Measurements from ENCODE around the gene DUSP12.

DUSP12 gene

DNA sequence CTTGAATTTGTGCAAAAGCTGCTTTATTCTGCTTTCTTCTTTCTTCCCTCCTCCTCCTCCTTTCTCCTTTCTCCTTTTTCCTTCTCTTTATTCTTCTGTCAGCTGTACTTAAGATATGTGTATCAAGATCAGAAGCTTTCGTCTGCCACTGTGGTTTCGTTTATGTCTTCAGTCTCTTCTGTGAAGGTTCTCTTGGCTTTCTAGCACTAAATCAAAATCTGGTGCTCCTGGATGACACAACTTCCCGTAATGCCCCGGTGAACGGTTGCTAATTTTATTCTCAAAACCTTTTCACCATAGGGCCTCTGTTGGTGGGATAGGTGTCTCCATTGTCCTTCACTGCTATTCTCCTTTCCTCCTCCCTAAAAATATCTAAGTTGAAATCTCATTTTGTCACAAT, 21.6 kb downstream of the DUSP12 start:
- DNase-seq: no peak

DNA sequence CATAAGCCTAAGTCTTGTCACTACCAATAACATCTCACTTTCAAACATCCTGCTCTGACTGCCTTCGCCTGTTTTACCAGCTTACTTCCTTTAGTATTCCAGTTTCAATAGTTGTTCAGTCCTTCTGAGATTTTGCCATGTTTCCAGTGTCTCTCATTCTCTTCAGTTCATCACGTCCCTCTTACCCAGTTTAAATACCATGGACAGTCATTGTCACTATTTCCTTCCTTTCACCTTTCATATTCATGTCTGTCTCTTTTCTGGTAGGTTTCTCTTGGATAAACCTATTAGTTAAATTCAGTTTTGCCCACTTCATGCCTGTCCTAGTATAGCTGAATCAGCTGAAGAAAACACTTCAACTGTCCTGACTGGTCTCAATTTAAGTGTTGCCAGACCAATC, 22.4 kb downstream of the DUSP12 start:
- DNase-seq: no peak

DNA sequence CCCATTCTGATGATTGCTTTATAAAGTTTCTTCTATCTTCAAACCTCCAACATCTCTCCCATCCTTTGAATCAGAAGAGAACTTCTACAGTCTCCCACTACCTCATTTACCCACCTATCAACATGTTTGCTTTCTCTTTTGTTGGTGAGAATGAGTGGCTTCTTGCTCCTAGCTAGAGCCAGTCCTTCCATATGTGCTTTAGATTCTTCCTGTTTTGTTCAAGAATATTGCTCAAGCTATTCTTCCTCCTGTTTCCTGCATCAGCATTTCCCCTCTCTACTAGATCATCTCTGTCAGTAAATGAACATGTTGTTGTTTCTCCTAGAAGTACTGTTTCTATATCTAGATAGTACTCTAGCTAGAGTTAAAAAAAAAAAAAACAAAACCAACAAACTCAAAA, 22.8 kb downstream of the DUSP12 start:
- no peak for DNase-seq

DNA sequence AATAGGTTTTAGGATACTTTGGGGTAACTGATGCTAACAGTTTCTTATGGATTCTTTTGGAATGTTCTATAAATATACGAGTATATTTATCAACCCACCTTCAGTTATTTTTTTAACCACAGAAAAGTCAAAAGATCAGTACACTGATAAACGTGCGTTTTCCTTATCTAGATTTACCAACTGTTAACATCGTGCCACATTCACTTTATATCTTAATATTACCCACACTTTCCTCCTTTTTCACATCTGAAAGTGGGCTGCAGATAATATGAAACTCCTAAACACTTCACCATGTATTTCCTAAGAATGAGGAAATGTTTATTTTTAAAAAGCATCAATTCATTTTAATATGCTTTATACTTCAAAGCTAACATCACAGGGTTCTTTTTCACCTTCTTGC, 24.2 kb downstream of the DUSP12 start:
- no peak for DNase-seq

DNA sequence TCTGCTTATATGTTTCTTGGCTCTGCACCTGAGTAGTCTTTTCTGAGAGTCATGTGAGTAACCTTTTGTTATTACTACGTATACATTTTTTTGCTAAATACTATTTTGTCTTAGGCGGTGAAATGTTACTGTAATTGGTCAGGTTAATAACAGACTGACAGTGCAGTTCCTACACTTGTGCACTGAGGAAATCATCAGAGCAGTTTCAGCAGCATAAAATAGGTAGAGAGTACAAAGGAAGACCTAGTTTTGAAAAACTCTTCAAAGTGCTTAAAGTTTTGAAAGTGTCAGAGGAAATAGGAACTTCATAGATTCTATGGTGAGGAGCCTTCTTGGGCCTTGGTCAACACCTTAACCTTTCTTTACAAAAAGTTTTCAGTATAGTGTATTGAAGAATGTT, 27.7 kb downstream of the DUSP12 start:
- no peak for DNase-seq

DNA sequence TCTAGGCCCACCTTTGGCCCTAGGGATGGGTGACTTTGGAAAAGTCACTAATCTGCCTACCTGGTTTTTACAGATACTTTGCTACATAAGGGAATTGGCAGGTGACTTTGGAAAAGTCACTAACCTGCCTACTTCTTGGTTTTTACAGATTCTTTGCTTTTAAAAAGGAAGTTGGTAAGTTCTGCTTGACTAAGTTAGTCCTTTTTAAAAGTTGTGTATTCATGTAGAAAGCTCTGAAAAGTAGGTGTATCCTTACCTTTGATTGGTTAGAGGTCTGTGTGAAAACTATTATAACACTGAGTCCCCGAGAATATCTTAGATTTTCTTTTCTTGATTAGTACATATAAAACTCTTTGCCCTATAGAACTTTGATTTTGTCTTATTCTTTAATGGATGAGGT, 28.9 kb downstream of the DUSP12 start:
- no peak for DNase-seq

DNA sequence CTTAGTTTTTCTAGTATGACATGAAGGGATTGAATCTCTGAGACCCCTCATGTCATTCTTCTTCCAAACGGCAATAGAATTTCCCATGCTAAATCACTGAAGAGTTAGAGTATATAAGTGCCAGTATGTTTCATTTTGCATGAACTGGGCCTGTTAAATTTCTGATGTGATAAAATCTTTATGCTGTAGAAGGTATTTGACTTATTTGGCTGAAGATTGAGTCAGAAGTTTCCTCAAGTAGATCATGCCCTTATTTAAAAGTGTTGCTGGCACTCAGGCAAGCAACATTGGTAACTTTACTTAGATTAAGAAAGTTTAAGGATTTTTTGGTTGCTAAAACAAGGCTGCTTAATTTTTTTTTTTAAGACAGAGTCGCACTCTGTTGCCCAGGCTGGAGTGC, 29.8 kb downstream of the DUSP12 start:
- no peak for DNase-seq

DNA sequence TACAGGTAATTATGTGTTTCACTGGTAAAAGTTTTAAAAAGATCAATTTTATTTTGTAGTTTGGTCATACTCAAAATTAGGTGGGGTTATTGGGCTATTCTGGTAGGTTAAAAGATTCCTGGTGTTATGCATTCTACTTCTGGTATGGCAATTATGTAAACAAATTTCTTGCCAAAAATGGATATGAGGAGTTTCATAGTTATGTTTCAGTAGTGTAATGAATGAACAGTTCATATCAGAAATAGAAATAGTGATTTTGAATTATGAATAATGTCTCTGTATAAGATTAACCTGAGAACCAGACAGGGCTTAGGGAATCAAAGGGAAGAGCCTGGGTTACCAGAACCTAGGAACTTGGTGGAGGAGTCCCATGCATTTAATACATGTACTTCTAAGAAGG, 32.4 kb downstream of the DUSP12 start:
- no peak for DNase-seq

DNA sequence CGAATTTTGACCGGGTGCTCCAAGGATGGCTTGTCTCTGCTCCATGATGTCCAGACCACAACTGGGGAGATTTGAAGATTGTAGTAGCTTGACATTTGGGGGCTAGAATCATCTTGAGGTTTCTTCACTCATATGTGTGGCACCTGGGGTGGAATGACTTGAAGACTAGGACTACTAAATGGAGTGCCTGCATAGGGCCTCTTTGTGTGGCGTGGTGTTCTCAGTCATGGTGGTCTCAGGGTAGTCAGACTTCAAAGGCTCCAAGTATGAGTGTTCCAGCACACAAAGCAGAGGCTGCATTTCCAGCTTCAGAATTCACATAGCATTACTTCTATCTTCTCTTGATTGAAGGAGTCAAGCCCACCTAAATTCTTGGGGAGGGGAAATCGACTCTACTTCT, 33.3 kb downstream of the DUSP12 start:
- no peak for DNase-seq

DNA sequence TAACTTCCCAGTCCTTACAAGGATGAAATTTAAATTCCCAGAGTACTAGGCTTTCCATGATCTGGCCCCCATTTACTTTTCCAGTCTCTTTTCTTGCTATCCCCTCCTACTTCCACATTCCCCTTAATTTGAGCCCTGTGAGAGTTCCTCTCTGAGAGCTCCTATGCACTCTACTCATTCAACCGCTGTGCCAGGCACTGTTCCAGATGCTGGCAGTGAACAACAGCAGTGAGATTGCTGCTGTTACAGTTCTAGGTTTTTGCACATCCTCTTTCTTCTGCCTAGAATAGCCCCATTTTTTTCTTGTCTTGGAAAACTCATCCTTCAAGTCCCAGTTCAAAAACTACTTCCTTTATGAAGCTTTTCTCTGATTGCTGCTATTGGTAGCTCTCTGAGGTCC, 35.4 kb downstream of the DUSP12 start:
- DNase-seq: no peak

DNA sequence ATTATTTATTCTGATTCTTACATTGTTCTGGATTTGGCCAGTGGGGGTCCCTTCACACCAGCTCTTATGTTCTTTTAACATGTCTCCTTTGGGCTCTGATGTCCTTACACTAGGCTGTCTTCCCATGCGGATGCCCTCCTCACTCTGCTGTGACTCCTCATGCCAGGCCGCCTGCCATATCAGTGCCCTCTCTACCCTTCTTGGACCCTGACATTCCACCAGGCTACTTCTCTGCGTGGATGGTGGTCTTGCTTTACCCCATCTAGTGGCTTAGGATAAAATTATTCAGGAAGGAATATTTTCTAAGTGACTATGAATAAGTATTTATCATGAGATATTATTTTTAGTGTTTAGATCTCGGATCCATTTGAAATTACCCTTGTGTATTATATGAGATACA, 37.8 kb downstream of the DUSP12 start:
- no peak for DNase-seq

DNA sequence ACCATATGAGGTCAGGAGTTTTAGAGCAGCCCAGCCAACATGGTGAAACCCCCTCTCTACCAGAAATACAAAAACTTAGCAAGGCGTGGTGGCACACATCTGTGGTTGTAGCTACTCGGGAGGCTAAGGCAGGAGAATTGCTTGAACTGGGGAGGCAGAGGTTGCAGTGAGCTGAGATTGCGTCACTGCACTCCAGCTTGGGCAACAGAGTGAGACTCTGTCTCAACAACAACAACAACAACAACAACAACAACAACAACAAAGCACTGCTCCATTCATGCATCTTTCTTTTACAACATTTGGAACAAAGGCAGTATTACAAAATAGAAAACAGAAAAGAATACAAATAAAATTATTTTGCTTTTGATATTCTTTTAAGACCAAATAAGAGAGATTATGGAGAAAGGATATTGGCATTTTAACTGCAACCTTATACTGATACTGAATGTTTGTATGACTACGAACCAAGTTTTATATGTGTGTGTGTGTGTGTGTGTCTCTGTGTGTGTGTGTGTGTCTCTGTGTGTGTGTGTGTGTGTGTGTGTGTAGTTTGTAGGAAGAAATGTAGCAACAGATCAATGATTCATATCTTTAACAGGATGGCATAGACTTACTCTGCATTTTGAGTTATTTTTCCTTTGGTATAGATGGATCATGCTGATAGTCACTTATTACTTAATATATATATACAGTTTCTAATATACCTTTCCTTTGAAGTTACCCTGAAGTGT, 41.2 kb downstream of the DUSP12 start:
- DNase-seq: no peak

DNA sequence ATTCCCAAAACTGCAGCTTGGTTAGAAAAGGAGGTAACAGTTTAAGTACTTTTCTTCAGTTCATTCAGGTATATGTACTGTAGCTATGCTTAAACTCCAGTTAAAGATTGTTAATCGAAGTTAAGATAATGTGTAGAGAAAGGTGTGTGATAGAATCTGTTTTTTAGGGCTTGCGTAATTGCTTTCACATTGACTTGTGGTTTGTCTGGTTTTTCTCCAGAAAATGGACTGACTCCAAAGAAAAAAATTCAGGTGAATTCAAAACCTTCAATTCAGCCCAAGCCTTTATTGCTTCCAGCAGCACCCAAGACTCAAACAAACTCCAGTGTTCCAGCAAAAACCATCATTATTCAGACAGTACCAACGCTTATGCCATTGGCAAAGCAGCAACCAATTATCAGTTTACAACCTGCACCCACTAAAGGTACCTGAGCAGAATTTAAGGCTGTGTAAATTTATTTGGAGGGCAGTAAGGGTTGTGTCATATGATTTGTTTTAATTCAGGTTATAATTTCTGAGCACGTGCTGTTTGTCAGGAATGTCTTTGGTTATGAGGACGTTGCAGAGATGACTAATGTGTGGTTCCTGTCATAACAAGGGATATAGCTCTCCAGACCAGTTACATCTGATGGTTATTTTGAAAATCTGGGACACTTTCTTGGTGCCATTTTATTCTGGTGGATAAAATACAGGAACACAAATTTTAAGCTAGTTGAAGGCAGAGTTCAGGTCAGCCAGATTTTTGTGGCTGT, 42.5 kb downstream of the DUSP12 start:
- no peak for DNase-seq

DNA sequence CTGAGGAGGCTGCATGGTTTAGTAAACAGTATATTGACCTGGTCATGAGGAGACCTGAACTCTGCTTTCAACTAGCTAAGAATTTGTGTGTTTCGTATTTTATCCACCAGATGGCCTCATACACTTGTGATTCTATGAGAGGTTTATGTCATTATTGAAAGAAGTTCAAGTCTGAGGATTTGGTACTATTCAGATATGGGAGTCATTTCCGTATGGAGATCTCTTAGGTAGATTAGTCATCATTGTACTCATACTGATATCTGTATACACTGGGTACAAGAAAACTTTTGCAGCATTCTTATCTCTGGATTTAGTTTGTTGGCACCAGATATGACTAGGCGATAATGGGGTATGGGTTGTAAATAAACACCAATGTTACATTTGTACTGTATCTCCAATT, 43.2 kb downstream of the DUSP12 start:
- peak; percentile 49 for DNase-seq

DNA sequence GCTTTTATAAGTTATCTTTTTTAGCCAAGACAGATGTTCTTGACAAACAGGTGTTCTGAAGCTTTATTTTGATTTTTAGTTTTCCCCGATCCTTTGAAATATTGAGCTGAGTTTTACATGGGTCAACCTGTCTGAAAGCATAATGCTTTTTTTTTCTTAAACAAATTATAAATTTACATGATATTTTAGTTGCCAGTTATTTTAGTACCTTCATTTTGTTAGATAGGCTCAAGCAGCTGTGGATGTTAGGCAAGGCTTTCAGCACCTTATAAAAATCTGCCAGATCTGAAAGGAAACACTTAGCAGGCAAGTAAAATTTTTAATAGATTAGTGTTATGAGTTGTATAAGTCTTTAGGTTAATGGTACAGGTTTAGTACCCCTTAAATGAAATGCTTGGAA, 50.2 kb downstream of the DUSP12 start:
- no peak for DNase-seq

DNA sequence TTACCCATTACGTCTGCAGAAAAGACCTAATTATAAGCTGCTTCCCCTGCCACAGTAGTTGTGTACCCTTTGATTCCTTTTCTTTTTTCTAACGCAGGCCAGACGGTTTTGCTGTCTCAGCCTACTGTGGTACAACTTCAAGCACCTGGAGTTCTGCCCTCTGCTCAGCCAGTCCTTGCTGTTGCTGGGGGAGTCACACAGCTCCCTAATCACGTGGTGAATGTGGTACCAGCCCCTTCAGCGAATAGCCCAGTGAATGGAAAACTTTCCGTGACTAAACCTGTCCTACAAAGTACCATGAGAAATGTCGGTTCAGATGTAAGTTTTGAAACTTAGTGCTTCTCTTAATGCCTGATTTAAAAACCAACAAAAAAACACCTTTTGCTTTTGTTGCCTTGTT, 52.4 kb downstream of the DUSP12 start:
- DNase-seq: no peak

DNA sequence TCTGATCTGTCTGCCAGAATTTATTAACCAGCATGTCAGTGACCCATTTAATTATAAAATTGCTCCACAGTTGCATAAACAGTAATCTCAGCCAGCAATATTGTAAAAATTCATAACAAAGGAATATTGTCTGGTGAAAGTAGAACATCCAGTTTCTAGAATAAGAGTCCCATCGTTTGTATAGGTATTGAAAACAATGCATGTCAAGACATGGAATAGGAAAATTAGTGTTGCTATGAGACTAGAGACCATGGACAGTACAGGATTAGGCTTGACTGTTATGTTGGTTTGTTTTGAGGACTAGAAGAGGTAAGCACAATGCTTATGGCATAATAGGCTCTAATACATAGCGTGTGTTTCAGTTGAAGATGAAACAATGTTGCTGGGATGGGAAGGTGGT, 53.6 kb downstream of the DUSP12 start:
- DNase-seq: no peak

DNA sequence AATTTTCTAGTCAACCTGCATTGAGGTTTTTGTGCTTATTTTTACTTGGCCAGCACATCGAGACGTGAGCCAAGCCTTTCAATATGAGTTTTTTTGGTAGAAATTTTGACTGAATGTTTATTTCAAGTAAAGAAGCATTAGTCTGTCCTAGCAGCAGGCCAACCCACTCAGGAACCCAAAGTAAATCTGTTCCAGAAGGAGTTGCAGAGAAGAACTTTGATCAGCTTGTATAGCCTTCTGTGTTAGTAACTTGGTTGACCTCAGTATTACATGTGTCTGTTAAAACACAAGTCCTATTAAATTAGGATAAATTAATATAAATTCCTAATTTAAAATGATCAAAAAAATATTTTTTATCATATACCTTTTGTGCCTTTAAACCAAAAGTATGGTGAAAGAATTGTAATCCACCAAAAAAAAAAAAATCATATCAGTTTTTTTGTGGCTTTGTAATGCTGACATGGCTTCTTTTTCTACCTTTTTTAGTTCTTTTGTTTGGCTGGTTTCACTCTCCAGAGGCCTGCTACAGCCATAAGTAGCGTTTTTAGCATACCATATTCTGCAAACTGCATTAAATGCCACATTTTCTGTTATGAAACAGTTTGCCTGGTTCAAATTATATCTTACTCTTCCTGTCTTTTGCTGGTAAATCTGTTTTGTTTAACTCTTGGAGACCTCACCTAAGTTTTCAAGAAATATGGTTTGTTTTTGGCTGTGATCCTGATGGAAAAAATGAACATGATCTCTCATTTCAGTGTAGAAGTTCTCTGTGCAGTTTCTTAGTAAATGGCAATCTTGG, 56.0 kb downstream of the DUSP12 start:
- DNase-seq: no peak

All from NCI-H748 treated with DMSO at 0.1 percent for 48 hours (cell line).